HFFc6 (cell line): ENCODE data around the gene GPR25. TPM values are rescaled to one million over a fixed set of nuclear protein-coding genes. Genes with fewer than 3 reads are reported as not detected.

Source experiments
- DNase-seq: peaks from one replicate; pipeline ENCODE4 v3.0.0-alpha.2; 2018
- H3K27ac Mint-ChIP-seq: 2 replicates; pipeline ENCODE4 v1.8.0; 2020; ENCODE audit warnings: mild to moderate bottlenecking, mixed read lengths
- H3K27me3 Mint-ChIP-seq: 2 replicates; pipeline ENCODE4 v1.8.0; 2021; ENCODE audit warnings: mild to moderate bottlenecking, moderate library complexity, mixed read lengths; ENCODE audit not compliant: insufficient read depth
- H3K36me3 Mint-ChIP-seq: 2 replicates; pipeline ENCODE4 v1.8.0; 2021; ENCODE audit warnings: low read depth, mixed read lengths
- H3K4me1 Mint-ChIP-seq: 2 replicates; pipeline ENCODE4 v1.8.0; 2020; ENCODE audit warnings: low read depth, mixed read lengths
- H3K4me3 Mint-ChIP-seq: 2 replicates; pipeline ENCODE4 v1.8.0; 2020; ENCODE audit warnings: mild to moderate bottlenecking, moderate library complexity, mixed read lengths
- H3K9me3 Mint-ChIP-seq: 2 replicates; pipeline ENCODE4 v1.8.0; 2020; ENCODE audit warnings: mild to moderate bottlenecking, mixed read lengths
- total RNA-seq, 6 experiments: library from RNA; stranded (reverse); fragmentation: NEBNext Ultra II Directional; extraction: Animal tissue kit (Norgen Biotek cat#: 25700); gene quantifications; 2 replicates in 1 of 6; 3 replicates in 5 of 6; pipeline ENCODE4 v1.2.3, GENCODE V29; 2021
- TF ChIP-seq, protein P1 (sequence below): fragments of 200-600 bp; sonication (generic); IDR thresholded peaks from 2 replicates; pipeline ENCODE4 v1.5.0; 2021; ENCODE audit warnings: antibody characterized with exemption, mild to moderate bottlenecking

GPR25 gene
- total RNA-seq, 6 experiments from 2014 or later, result not detected

- Mint-ChIP-seq H3K27ac (no peak overlapping the region), H3K4me1 (no peaks in the 10 kb centered on the region), H3K9me3 (no peaks in the 10 kb centered on the region), H3K36me3 (no peaks in the 10 kb centered on the region), H3K27me3 (peaks cover 47% of the 10 kb centered on the region), H3K4me3 (no peak overlapping the region)
- no peak for DNase-seq
- TF ChIP-seq, protein P1, sequence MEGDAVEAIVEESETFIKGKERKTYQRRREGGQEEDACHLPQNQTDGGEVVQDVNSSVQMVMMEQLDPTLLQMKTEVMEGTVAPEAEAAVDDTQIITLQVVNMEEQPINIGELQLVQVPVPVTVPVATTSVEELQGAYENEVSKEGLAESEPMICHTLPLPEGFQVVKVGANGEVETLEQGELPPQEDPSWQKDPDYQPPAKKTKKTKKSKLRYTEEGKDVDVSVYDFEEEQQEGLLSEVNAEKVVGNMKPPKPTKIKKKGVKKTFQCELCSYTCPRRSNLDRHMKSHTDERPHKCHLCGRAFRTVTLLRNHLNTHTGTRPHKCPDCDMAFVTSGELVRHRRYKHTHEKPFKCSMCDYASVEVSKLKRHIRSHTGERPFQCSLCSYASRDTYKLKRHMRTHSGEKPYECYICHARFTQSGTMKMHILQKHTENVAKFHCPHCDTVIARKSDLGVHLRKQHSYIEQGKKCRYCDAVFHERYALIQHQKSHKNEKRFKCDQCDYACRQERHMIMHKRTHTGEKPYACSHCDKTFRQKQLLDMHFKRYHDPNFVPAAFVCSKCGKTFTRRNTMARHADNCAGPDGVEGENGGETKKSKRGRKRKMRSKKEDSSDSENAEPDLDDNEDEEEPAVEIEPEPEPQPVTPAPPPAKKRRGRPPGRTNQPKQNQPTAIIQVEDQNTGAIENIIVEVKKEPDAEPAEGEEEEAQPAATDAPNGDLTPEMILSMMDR, result no peak
Observed at GRCh38 chr1:200880212-200880611, 7.4 kb downstream of the GPR25 start.

DNA sequence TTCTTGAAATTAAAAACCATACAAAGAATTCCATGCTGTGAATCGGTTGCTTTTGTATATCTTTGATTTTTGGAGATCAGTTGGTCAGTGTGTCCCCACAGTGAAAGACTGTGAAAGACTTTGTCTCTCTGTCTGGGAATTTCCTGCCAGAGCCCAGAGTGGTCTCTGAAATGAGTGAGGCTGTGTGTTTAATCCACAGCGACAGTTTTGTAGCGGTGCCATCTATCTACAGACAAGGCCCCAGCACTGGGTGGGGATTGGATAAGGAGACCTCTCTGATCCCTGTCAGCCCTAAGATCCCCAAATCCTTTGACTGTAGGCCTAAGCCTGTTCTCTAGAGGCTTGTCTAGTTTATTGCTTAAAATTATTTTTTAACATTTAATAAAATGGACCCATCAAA, 10.3 kb downstream of the GPR25 start:
- Mint-ChIP-seq H3K27ac (no peak overlapping the region), H3K27me3 (peaks cover 31% of the 10 kb centered on the region), H3K36me3 (no peaks in the 10 kb centered on the region), H3K4me1 (no peaks in the 10 kb centered on the region), H3K4me3 (no peak overlapping the region), H3K9me3 (no peaks in the 10 kb centered on the region)
- TF ChIP-seq, protein P1, result no peak
- no peak for DNase-seq

- Mint-ChIP-seq H3K27ac (no peak overlapping the region), H3K4me3 (no peak overlapping the region), H3K9me3 (no peaks in the 10 kb centered on the region), H3K4me1 (0 out of 2 replicates have a peak, but pooled peaks cover 4% of the 10 kb centered on the region), H3K27me3 (peaks cover 36% of the 10 kb centered on the region), H3K36me3 (no peaks in the 10 kb centered on the region)
- no peak for DNase-seq
- TF ChIP-seq, protein P1, result no peak
Observed at GRCh38 chr1:200885623-200886402, 13.0 kb downstream of the GPR25 start.

DNA sequence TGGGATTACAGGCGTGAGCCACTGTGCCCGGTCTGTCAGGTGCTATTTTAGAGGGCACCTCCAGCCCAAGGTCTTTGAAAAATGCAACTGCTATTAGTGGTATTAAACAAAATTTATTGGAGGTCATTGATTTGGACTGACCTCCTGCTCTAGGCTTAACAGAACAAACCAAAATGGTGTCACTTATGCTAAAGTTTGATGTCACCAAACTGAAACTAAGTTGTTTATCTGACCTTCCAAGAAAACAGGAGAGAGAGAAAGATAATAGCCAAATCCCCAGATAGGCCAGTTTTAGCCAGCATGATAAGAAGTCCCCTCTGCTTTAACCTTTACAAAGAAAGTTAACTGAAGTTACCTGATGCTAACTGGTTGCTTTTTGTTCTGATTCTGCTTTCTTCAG, 13.8 kb downstream of the GPR25 start:
- TF ChIP-seq, protein P1, result no peak

DNA sequence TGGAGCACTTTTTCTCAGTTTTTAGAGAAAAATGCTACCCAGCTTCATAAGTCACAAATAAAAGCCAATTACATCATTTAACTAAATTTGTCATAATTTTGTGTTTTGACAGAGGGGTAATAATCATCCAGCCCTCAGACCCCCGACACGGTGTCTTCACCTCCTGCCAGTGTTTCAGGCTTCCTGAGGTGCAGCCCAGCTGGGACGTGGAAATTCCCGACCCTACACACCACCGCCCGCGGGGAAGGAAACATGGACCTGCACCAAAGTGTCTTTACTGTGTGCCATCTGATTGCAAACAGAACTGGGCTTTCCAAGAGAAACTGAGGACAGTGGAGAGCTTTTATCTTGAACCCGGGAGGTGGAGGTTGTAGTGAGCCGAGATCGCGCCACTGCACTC, 14.3 kb downstream of the GPR25 start:
- H3K9me3 Mint-ChIP-seq, result no peaks in the 10 kb centered on the region
- H3K27me3 Mint-ChIP-seq, result peaks cover 40% of the 10 kb centered on the region
- DNase-seq, result no peak
- TF ChIP-seq, protein P1, result no peak
- H3K4me1 Mint-ChIP-seq, result peaks cover 12% of the 10 kb centered on the region; the same call in 1 of the 2 replicates
- no peak overlapping the region for H3K27ac Mint-ChIP-seq
- no peak overlapping the region for H3K4me3 Mint-ChIP-seq
- H3K36me3 Mint-ChIP-seq, result no peaks in the 10 kb centered on the region

More for the DNA sequence above, 13.8 kb downstream of the GPR25 start:
- no peak for DNase-seq
- Mint-ChIP-seq H3K27ac (no peak overlapping the region), H3K9me3 (no peaks in the 10 kb centered on the region), H3K36me3 (no peaks in the 10 kb centered on the region), H3K27me3 (peaks cover 39% of the 10 kb centered on the region), H3K4me1 (peaks cover 8% of the 10 kb centered on the region; the same call in 1 of the 2 replicates), H3K4me3 (no peak overlapping the region)
